Mesenchymal stem cell (in vitro differentiated cells and primary cell): ENCODE data around the gene TSPYL6.
A peak's percentile ranks its signal among the peaks of the same experiment; 100 is the strongest.

Experiments
- DNase-seq: peaks from one replicate; pipeline ENCODE4 v3.0.0-alpha.2; 2013
- H2AFZ ChIP-seq: one replicate; pipeline ENCODE4 v1.6.1; 2013; ENCODE audit warnings: low read depth, mild to moderate bottlenecking, control low read depth, inconsistent platforms, low read length, moderate library complexity
- H2AK5ac ChIP-seq: 2 replicates; pipeline ENCODE4 v1.6.1; 2013; ENCODE audit warnings: low read length, moderate library complexity, mild to moderate bottlenecking, inconsistent platforms; ENCODE audit not compliant: severe bottlenecking
- H2BK120ac ChIP-seq: one replicate; pipeline ENCODE4 v1.6.1; 2013; ENCODE audit warnings: low read depth, mild to moderate bottlenecking, inconsistent platforms, low read length, moderate library complexity
- H2BK12ac ChIP-seq, 2 experiments: one replicate each; pipeline ENCODE4 v1.6.1; 2013; ENCODE audit warnings: inconsistent platforms in 2 of 2, low read length in 2 of 2, mild to moderate bottlenecking in 2 of 2, moderate library complexity in 2 of 2, control low read depth in 1 of 2
- H2BK15ac ChIP-seq: one replicate; pipeline ENCODE4 v1.6.1; 2013; ENCODE audit warnings: mild to moderate bottlenecking, low read depth, inconsistent platforms; ENCODE audit not compliant: poor library complexity, severe bottlenecking
- H2BK5ac ChIP-seq: 2 replicates; pipeline ENCODE4 v1.6.1; 2013; ENCODE audit warnings: low read depth, mild to moderate bottlenecking, low read length, control low read depth, inconsistent platforms; ENCODE audit not compliant: poor library complexity, severe bottlenecking
- H3K14ac ChIP-seq, 2 experiments: one replicate each; pipeline ENCODE4 v1.6.1; 2013; ENCODE audit warnings: inconsistent platforms in 2 of 2, low read length in 2 of 2, control low read depth in 1 of 2, mild to moderate bottlenecking in 1 of 2, moderate library complexity in 1 of 2
- H3K18ac ChIP-seq, 2 experiments: one replicate each; pipeline ENCODE4 v1.6.1; 2013; ENCODE audit warnings: inconsistent platforms in 2 of 2, low read length in 2 of 2, control low read depth in 1 of 2, low read depth in 1 of 2, mild to moderate bottlenecking in 1 of 2
- H3K23ac ChIP-seq, 2 experiments: one replicate each; pipeline ENCODE4 v1.6.1; 2013; ENCODE audit warnings: inconsistent platforms in 2 of 2, low read length in 2 of 2, mild to moderate bottlenecking in 2 of 2, moderate library complexity in 2 of 2, control low read depth in 1 of 2
- H3K27ac ChIP-seq: 2 replicates; pipeline ENCODE4 v1.5.1; 2013; ENCODE audit warnings: mild to moderate bottlenecking, moderate library complexity, low read length, control low read depth, inconsistent platforms; ENCODE audit not compliant: poor library complexity, severe bottlenecking
- H3K27me3 ChIP-seq, 2 experiments: 2 replicates each; pipeline versions ENCODE4 v1.6.1 to v1.7.0; 2013; ENCODE audit warnings: low read length in 2 of 2, mild to moderate bottlenecking in 2 of 2, moderate library complexity in 2 of 2, control low read depth in 1 of 2, inconsistent platforms in 1 of 2; ENCODE audit not compliant: control insufficient read depth in 1 of 2, insufficient read depth in 1 of 2
- H3K36me3 ChIP-seq, 2 experiments: 2 replicates each; pipeline versions ENCODE4 v1.6.1 to v1.7.0; 2013; ENCODE audit warnings: low read length in 2 of 2, control low read depth in 1 of 2, inconsistent platforms in 1 of 2, low read depth in 1 of 2, mild to moderate bottlenecking in 1 of 2; ENCODE audit not compliant: insufficient read depth in 2 of 2, control insufficient read depth in 1 of 2
- H3K4ac ChIP-seq, 2 experiments: one replicate each; pipeline ENCODE4 v1.6.1; 2013; ENCODE audit warnings: inconsistent platforms in 2 of 2, low read length in 2 of 2, mild to moderate bottlenecking in 2 of 2, moderate library complexity in 2 of 2, control low read depth in 1 of 2, low read depth in 1 of 2
- H3K4me1 ChIP-seq: 2 replicates; pipeline ENCODE4 v1.6.1; 2013; ENCODE audit warnings: low read depth, low read length, control low read depth; ENCODE audit not compliant: control insufficient read depth, insufficient read depth
- H3K4me2 ChIP-seq: 2 replicates; pipeline ENCODE4 v1.6.1; 2013; ENCODE audit warnings: low read length, mild to moderate bottlenecking, inconsistent platforms; ENCODE audit not compliant: poor library complexity, severe bottlenecking
- H3K4me3 ChIP-seq, 2 experiments: 2 replicates each; pipeline versions ENCODE4 v1.5.1 to v1.7.0; 2013; ENCODE audit warnings: low read length in 2 of 2, mild to moderate bottlenecking in 2 of 2, control low read depth in 1 of 2, low read depth in 1 of 2; ENCODE audit not compliant: insufficient read depth in 1 of 2
- H3K79me1 ChIP-seq: replicated peaks from 2 replicates; pipeline ENCODE4 v1.6.1; 2013; ENCODE audit warnings: mild to moderate bottlenecking, control low read depth, low read length, inconsistent platforms; ENCODE audit not compliant: poor library complexity, severe bottlenecking
- H3K9ac ChIP-seq: 2 replicates; pipeline ENCODE4 v1.7.0; 2013; ENCODE audit warnings: mild to moderate bottlenecking, low read length, moderate library complexity
- H3K9me3 ChIP-seq: 2 replicates; pipeline ENCODE4 v1.7.0; 2013; ENCODE audit warnings: mild to moderate bottlenecking, low read length; ENCODE audit not compliant: control insufficient read depth
- H4K8ac ChIP-seq: one replicate; pipeline ENCODE4 v1.6.1; 2013; ENCODE audit warnings: inconsistent platforms, mild to moderate bottlenecking, low read length, moderate library complexity
- H4K91ac ChIP-seq: one replicate; pipeline ENCODE4 v1.6.1; 2013; ENCODE audit warnings: mild to moderate bottlenecking, low read length, inconsistent platforms
- WGBS: methylation state at CpG from one replicate; pipeline ENCODE4 v1.1.7; 2013; ENCODE audit warnings: mixed read lengths; 5-methylcytosine and 5-hydroxymethylcytosine counted together

The TSPYL6 gene

GRCh38 chr2:54237428-54237827, 18.6 kb downstream of the TSPYL6 start:
- no peak for DNase-seq
- Histone ChIP-seq H3K79me1 (no peaks in the 10 kb centered on the region), H3K27ac (no peak overlapping the region), H3K4me2 (no peak overlapping the region), H2AFZ (no peak overlapping the region), H3K4me1 (peaks cover 2% of the 10 kb centered on the region), H3K9me3 (no peaks in the 10 kb centered on the region), H3K9ac (no peak overlapping the region), H3K18ac (no peak overlapping the region), H2BK12ac (no peak overlapping the region), H3K36me3 (no peaks in the 10 kb centered on the region), H3K23ac (no peak overlapping the region), H2BK120ac (no peak overlapping the region), H3K27me3 (no peaks in the 10 kb centered on the region), H4K8ac (no peak overlapping the region), H3K4me3 (no peak overlapping the region), H4K91ac (no peak overlapping the region), H2AK5ac (no peak overlapping the region), H3K4ac (no peak overlapping the region), H3K14ac (no peak overlapping the region), H2BK15ac (no peak overlapping the region), H2BK5ac (no peak overlapping the region)
- no CpG with 5 or more reads among the region's 2 CpGs for WGBS

GRCh38 chr2:54233832-54234649, 22.0 kb downstream of the TSPYL6 start:
- Histone ChIP-seq H2BK15ac (no peak overlapping the region), H2AFZ (no peak overlapping the region), H4K91ac (no peak overlapping the region), H3K4me3 (no peak overlapping the region), H3K27ac (no peak overlapping the region), H3K4me1 (peaks cover 1% of the 10 kb centered on the region), H3K9me3 (no peaks in the 10 kb centered on the region), H3K4ac (no peak overlapping the region), H2AK5ac (no peak overlapping the region), H3K18ac (no peak overlapping the region), H2BK120ac (no peak overlapping the region), H3K9ac (no peak overlapping the region), H3K27me3 (no peaks in the 10 kb centered on the region), H3K23ac (no peak overlapping the region), H3K14ac (no peak overlapping the region), H3K36me3 (no peaks in the 10 kb centered on the region), H2BK5ac (no peak overlapping the region), H4K8ac (no peak overlapping the region), H2BK12ac (no peak overlapping the region), H3K79me1 (no peaks in the 10 kb centered on the region), H3K4me2 (no peak overlapping the region)
- 59% methylated on average over 4 of the region's 4 CpGs for WGBS
- no peak for DNase-seq

GRCh38 chr2:54228945-54229344, 27.1 kb downstream of the TSPYL6 start:
- Histone ChIP-seq H2BK12ac (peak overlapping the region in 1 of 2 experiments; percentile 38), H3K4ac (peak overlapping the region in 1 of 2 experiments; percentile 41), H3K79me1 (no peaks in the 10 kb centered on the region), H3K23ac (no peak overlapping the region), H3K18ac (no peak overlapping the region), H2AFZ (no peak overlapping the region), H2BK5ac (no peak overlapping the region), H3K4me2 (no peak overlapping the region), H3K4me1 (no peaks in the 10 kb centered on the region), H3K4me3 (no peak overlapping the region), H2AK5ac (no peak overlapping the region), H2BK120ac (no peak overlapping the region), H4K8ac (no peak overlapping the region), H3K36me3 (no peaks in the 10 kb centered on the region), H3K14ac (no peak overlapping the region), H3K27me3 (no peaks in the 10 kb centered on the region), H4K91ac (no peak overlapping the region), H3K9ac (no peak overlapping the region), H3K27ac (no peak overlapping the region), H2BK15ac (no peak overlapping the region), H3K9me3 (no peaks in the 10 kb centered on the region)
- no peak for DNase-seq
- 100% methylated on average over 1 of the region's 2 CpGs for WGBS

GRCh38 chr2:54227798-54228197, 28.2 kb downstream of the TSPYL6 start:
- no peak overlapping the region for H4K8ac ChIP-seq
- no peak overlapping the region for H3K14ac ChIP-seq
- no peaks in the 10 kb centered on the region for H3K4me1 ChIP-seq
- H3K4ac ChIP-seq: no peak overlapping the region
- H3K27me3 ChIP-seq: no peaks in the 10 kb centered on the region
- no peak overlapping the region for H3K4me3 ChIP-seq
- H2BK120ac ChIP-seq: no peak overlapping the region
- no peak overlapping the region for H2BK15ac ChIP-seq
- H3K36me3 ChIP-seq: no peaks in the 10 kb centered on the region
- H2BK12ac ChIP-seq: no peak overlapping the region
- no peak overlapping the region for H3K23ac ChIP-seq
- no peaks in the 10 kb centered on the region for H3K9me3 ChIP-seq
- H2AFZ ChIP-seq: no peak overlapping the region
- DNase-seq: no peak
- no peak overlapping the region for H3K27ac ChIP-seq
- H3K9ac ChIP-seq: no peak overlapping the region
- H2AK5ac ChIP-seq: no peak overlapping the region
- no peak overlapping the region for H2BK5ac ChIP-seq
- no peaks in the 10 kb centered on the region for H3K79me1 ChIP-seq
- no peak overlapping the region for H3K4me2 ChIP-seq
- H4K91ac ChIP-seq: no peak overlapping the region
- no peak overlapping the region for H3K18ac ChIP-seq
